Motor neuron (in vitro differentiated cells): ENCODE measurements around the gene KRT36. TPM values are rescaled to one million over a fixed set of nuclear protein-coding genes. Genes with fewer than 3 reads are reported as not detected.

Experiments
- ATAC-seq, 8 experiments: fragments of 200-7000 bp; cut with Tn5 transposase; replicated peaks in 6 of 8; 2 replicates each; pipeline ENCODE4 v1.8.0; 2021; ENCODE audit warnings: mild to moderate bottlenecking in 8 of 8, moderate library complexity in 8 of 8
- H3K27ac ChIP-seq, 2 donors: fragments of 250-450 bp; sonication (Bioruptor Pico); 2 replicates each; pipeline ENCODE4 v1.9.0; 2021; ENCODE audit warnings: antibody characterized with exemption in 2 of 2, mild to moderate bottlenecking in 2 of 2, moderate library complexity in 1 of 2
- H3K4me1 ChIP-seq, 2 donors: fragments of 250-450 bp; sonication (Bioruptor Pico); replicated peaks in 1 of 2; 2 replicates each; pipeline ENCODE4 v1.6.1; 2021; ENCODE audit warnings: antibody characterized with exemption in 2 of 2, mild to moderate bottlenecking in 2 of 2, moderate library complexity in 1 of 2
- H3K4me3 ChIP-seq, 5 donors: fragments of 250-450 bp; sonication (Bioruptor Pico); 2 replicates each; pipeline ENCODE4 v1.9.0; 2021; ENCODE audit warnings: antibody characterized with exemption in 5 of 5, mild to moderate bottlenecking in 5 of 5, moderate library complexity in 4 of 5
- WGBS, 10 experiments: fragments of 450-650 bp; shearing (Covaris generic); methylation state at CpG; one replicate each; pipeline ENCODE4 v1.0.0; 2022; 5-methylcytosine and 5-hydroxymethylcytosine counted together
- in situ Hi-C, 9 experiments: fragments of 400-800 bp; cut with MboI; loops; one replicate each; pipeline ENCODE4 v1.15.0; 2021; ENCODE audit warnings: low sequenced_read_pairs in 9 of 9, low pct_unique_long_range_greater_than_20kb in 2 of 9; ENCODE audit not compliant: unreplicated experiment in 9 of 9
- total RNA-seq, 8 experiments: library from RNA; unstranded; fragments of 300-600 nt; gene quantifications; 2 replicates each; pipeline versions ENCODE4 v1.2.3 to v1.2.4, GENCODE V29; 2022

Gene KRT36
- total RNA-seq, 8 experiments from 2014 or later: 0.19 to 0.25 TPM; not detected in 6

GRCh38 chr17:41505809-41506767, 16.4 kb upstream of the KRT36 start:
- H3K4me3 ChIP-seq: no peak overlapping the region
- WGBS, 10 experiments: 43 to 97% (median 83%) methylated on average over 1 to 12 of the region's 14 CpGs; no CpG with 5 or more reads in 1 of the 10 experiments
- no peak overlapping the region for H3K27ac ChIP-seq
- ATAC-seq: no peak
- in situ Hi-C loops: loop anchor here in 1 of 9 experiments (25.0 kb wide), 2 partner anchors 94 to 169 kb away; partner anchors contain the start of gene KRT37
- peaks cover 4 to 8% of the 10 kb centered on the region in 2 donors for H3K4me1 ChIP-seq

DNA sequence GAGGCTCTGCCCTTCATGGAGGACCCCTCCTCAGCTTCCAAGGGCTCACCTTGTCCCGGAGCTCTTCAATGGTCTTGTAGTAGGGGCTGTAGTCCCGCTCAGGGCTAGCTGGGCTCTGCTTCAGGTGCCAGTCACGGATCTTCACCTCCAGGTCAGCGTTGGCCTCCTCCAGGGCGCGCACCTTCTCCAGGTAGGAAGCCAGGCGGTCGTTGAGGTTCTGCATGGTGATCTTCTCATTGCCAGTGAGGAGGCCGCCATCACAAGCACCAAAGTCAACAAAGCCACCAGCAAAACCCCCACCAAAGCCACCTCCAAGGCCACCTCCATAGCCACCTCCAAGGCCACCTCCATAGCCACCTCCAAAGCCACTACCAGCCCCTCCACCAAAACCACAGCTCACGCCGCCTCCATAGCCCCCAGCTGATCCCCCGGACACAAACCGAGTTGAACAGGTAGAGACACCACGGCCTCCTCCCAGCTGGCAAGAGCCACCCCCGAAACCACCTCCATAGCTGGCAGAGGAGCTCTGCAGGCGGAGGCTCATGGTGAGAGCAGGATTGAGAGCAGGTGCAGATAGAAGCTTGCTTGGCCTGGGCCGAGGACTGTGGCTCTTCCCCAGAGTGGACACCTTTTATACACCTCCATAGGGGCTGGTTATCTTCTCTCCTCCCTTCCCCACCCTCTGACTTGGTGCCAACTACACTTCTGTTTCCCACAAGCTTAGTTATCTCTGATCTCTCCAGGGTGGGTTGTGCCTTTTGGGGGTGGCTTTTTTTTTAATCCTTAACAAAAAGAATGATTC, 15.5 kb upstream of the KRT36 start, which contains the start of gene KRT13:
KRT13 (minus strand) TSS at position 606 of the 802 bp plus-strand sequence; CDS start at position 544, 62 bp downstream.
- 50 to 100% (median 95%) methylated on average over 1 to 3 of the region's 17 CpGs; no CpG with 5 or more reads in 4 of the 10 experiments for WGBS, 10 experiments
- ATAC-seq: no peak
- in situ Hi-C loops: loop anchor here in 1 of 9 experiments (25.0 kb wide), 2 partner anchors 93 to 168 kb away; partner anchors contain the start of gene KRT37
- Histone ChIP-seq H3K4me1 (peaks cover 6 to 11% of the 10 kb centered on the region in 2 donors), H3K27ac (no peak within 1 kb of the TSS), H3K4me3 (no peak within 1 kb of the TSS)

GRCh38 chr17:41504246-41504977, 14.7 kb upstream of the KRT36 start:
- Histone ChIP-seq H3K4me1 (peaks cover 6 to 11% of the 10 kb centered on the region in 2 donors), H3K27ac (no peak overlapping the region), H3K4me3 (no peak overlapping the region)
- in situ Hi-C loops: loop anchor here in 1 of 9 experiments (25.0 kb wide), 2 partner anchors 92 to 167 kb away; partner anchors contain the start of gene KRT37
- WGBS, 10 experiments: 16 to 100% (median 71%) methylated on average over 1 to 6 of the region's 8 CpGs
- ATAC-seq: peak in 1 of 8 experiments; percentile 71

GRCh38 chr17:41503202-41503601, 13.5 kb upstream of the KRT36 start:
- Histone ChIP-seq H3K27ac (no peak overlapping the region), H3K4me1 (peaks cover 6 to 11% of the 10 kb centered on the region in 2 donors), H3K4me3 (no peak overlapping the region)
- ATAC-seq: no peak
- in situ Hi-C loops: loop anchor here in 1 of 9 experiments (25.0 kb wide), 2 partner anchors 91 to 166 kb away; partner anchors contain the start of gene KRT37
- WGBS, 10 experiments: 60 to 100% (median 86%) methylated on average over 1 to 7 of the region's 9 CpGs; no CpG with 5 or more reads in 2 of the 10 experiments

DNA sequence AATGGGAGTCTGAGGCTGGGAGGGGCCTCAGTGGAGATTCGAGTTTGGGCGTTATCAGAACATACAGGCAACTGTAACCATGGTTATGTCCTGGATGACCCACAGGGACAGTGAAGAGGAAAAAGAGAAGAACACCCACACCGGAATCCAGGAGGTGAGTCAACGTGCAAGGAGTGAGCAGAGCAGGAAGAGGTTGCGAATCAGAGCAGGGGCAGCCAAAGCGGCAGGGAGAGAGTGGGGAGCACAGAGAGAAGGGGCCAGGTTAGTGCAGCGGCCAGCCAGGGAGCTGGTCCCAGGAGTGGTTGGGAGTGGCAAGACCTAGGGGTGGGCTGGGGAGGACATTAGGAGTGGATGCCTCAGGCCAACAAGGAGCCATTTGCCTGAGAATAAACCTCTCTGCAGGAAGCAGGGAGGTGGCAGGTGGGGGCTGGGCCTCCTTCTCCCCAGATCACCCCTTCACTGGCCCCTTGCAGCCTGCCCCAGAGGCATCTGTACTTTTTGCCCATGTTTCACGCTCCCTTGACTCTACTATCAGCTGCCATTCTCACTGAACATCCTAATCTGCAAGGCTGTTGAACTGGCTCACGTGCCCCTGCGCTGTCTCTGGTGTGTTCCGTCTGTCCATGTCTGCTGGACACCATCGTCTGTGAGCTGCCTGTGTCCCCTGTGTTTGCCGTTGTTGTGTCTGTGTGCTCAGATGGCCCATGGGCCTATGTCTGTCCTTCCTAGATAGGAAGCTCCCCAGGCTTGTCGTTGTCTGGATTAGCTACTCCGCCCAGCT, 10.6 kb upstream of the KRT36 start:
- H3K4me3 ChIP-seq: no peak overlapping the region
- in situ Hi-C loops: loop anchor here in 1 of 9 experiments (25.0 kb wide), 2 partner anchors 88 to 163 kb away; partner anchors contain the start of gene KRT37
- peaks cover 2 to 3% of the 10 kb centered on the region in 2 donors for H3K4me1 ChIP-seq
- H3K27ac ChIP-seq: no peak overlapping the region
- WGBS, 10 experiments: 7 to 88% (median 60%) methylated on average over 2 to 9 of the region's 15 CpGs; no CpG with 5 or more reads in 3 of the 10 experiments
- ATAC-seq: peak in 6 of 8 experiments; percentile 28 to 76 (median 54)

DNA sequence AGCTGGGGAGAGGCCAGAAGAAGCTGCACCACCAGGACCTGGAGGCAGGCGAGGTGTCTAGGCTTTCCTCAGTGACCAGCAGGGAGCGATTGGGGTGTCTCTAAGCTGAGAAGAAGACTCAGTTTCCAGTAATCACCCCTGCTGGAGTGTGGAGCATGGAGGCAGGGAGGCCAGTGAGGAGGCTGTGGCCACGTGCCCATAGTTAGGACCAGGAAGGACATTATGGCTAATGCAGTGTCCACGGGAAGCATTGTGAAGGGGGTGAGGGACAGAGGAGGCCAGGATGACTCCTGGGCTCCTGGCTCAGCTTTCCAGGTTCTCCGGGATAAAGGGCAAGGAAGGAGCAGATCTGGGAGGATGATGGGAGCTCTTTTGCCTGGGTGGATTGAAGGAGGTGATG, 10.0 kb upstream of the KRT36 start:
- in situ Hi-C loops: loop anchor here in 2 of 9 experiments (25.0 kb wide), 3 partner anchors 87 to 587 kb away; partner anchors contain the start of gene KRT37 (in 1 of the 2)
- no peak overlapping the region for H3K27ac ChIP-seq
- 34 to 100% (median 84%) methylated on average over 1 to 4 of the region's 5 CpGs for WGBS, 10 experiments

GRCh38 chr17:41498276-41498675, 8.6 kb upstream of the KRT36 start:
- Histone ChIP-seq H3K4me1 (peaks cover 2 to 3% of the 10 kb centered on the region in 2 donors), H3K4me3 (no peak overlapping the region), H3K27ac (no peak overlapping the region)
- no peak for ATAC-seq
- in situ Hi-C loops: loop anchor here in 2 of 9 experiments (25.0 kb wide), 1 partner anchor 586 kb away; no protein-coding TSS in a partner anchor
- WGBS, 10 experiments: 50 to 95% (median 83%) methylated on average over 1 to 5 of the region's 6 CpGs; no CpG with 5 or more reads in 1 of the 10 experiments

More for the DNA sequence above, 10.0 kb upstream of the KRT36 start:
- H3K4me3 ChIP-seq: no peak overlapping the region
- peaks cover 2 to 3% of the 10 kb centered on the region in 2 donors for H3K4me1 ChIP-seq
- no peak for ATAC-seq

GRCh38 chr17:41496803-41497484, 7.2 kb upstream of the KRT36 start:
- in situ Hi-C loops: loop anchor here in 2 of 9 experiments (25.0 kb wide), 1 partner anchor 585 kb away; no protein-coding TSS in a partner anchor
- peak; percentile 19 to 100 (median 77) for ATAC-seq

DNA sequence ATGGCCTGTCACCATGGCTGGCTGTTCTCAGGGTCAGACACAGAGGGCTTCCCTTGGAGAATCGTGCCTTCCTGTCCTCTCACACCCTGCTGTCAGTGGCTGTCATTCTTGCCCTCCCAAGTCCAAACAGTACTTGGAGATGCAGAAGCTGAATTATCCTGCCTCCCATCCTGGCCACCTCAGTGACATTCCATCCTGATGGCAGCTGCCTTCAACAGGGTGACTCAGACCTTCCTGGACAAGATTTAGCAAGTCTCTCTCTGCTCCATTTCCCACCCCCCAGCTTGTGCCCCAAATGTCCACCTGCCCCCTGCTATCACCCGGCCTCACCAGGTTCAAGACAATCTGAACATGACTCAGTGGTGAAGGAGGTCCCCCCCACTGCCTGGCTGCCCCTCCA, 4.8 kb upstream of the KRT36 start:
- Histone ChIP-seq H3K4me3 (no peak overlapping the region), H3K27ac (no peak overlapping the region), H3K4me1 (peaks cover 3 to 15% of the 10 kb centered on the region in 2 donors)
- ATAC-seq: no peak
- WGBS, 10 experiments: 0 to 40% (median 0%) methylated on average over 1 of the region's 2 CpGs; no CpG with 5 or more reads in 6 of the 10 experiments
- in situ Hi-C loops: loop anchor here in 2 of 9 experiments (25.0 kb wide), 1 partner anchor 582 kb away; no protein-coding TSS in a partner anchor

More at GRCh38 chr17:41496803-41497484, 7.2 kb upstream of the KRT36 start:
- Histone ChIP-seq H3K4me1 (peaks cover 2 to 15% of the 10 kb centered on the region in 2 donors), H3K4me3 (no peak overlapping the region), H3K27ac (no peak overlapping the region)
- 0 to 100% (median 85%) methylated on average over 1 to 6 of the region's 12 CpGs; no CpG with 5 or more reads in 4 of the 10 experiments for WGBS, 10 experiments

DNA sequence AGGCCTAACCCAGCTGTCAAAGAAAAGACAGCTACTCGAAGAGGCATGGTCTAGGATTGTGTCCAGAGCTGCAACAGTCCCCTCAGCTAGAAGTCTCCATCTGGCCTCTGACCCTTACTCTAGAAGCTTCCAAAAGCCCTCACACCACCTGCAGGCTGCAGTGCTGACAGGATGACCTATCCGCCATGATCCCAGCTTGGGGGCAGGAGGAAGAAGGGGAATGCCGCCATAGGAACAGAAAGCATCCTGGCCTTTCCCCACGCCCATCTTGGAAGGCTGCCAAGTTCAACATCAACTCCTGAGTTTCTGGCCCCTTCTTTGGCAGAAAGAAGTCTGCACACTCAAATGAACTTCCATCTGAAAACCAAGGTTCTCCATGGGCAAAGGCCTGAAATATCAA, 3.1 kb upstream of the KRT36 start:
- peaks cover 3 to 15% of the 10 kb centered on the region in 2 donors for H3K4me1 ChIP-seq
- no peak overlapping the region for H3K27ac ChIP-seq
- in situ Hi-C loops: loop anchor here in 2 of 9 experiments (25.0 kb wide), 1 partner anchor 580 kb away; no protein-coding TSS in a partner anchor
- 0 to 80% (median 51%) methylated on average over 1 to 4 of the region's 4 CpGs; no CpG with 5 or more reads in 4 of the 10 experiments for WGBS, 10 experiments
- ATAC-seq: peak in 2 of 8 experiments; percentile 19 to 48
- H3K4me3 ChIP-seq: no peak overlapping the region
